GM23338 (cell line): Measurements from ENCODE around the gene LRIF1. TPM values are rescaled to one million over a fixed set of nuclear protein-coding genes. Genes with fewer than 3 reads are reported as not detected.

ENCODE experiments used
- ATAC-seq: fragments of 200-7000 bp; cut with Tn5 transposase; 3 replicates; pipeline ENCODE4 v1.9.1; 2020
- DNase-seq: peaks from one replicate; pipeline ENCODE4 v3.0.0-alpha.2; 2015; ENCODE audit warnings: low spot score
- H2AFZ ChIP-seq: fragments of 200-600 bp; sonication (generic); 2 replicates; pipeline ENCODE4 v1.8.0; 2016; ENCODE audit warnings: antibody characterized with exemption, mild to moderate bottlenecking, moderate library complexity
- H3F3A ChIP-seq: fragments of 200-600 bp; sonication (generic); replicated peaks from 2 replicates; pipeline ENCODE4 v1.8.0; 2017; ENCODE audit warnings: antibody characterized with exemption, mixed run types, low read depth
- H3K27ac ChIP-seq: fragments of 200-600 bp; sonication (generic); 2 replicates; pipeline ENCODE4 v1.6.1; 2016; ENCODE audit warnings: low read depth
- H3K27me3 ChIP-seq: fragments of 200-600 bp; sonication (generic); 2 replicates; pipeline ENCODE4 v1.8.0; 2016; ENCODE audit warnings: mild to moderate bottlenecking, mixed run types, moderate library complexity; ENCODE audit not compliant: insufficient read depth
- H3K36me3 ChIP-seq: fragments of 200-600 bp; sonication (generic); 2 replicates; pipeline ENCODE4 v1.8.0; 2016; ENCODE audit warnings: mild to moderate bottlenecking; ENCODE audit not compliant: insufficient read depth
- H3K4me1 ChIP-seq: fragments of 200-600 bp; sonication (generic); 2 replicates; pipeline ENCODE4 v1.8.0; 2016; ENCODE audit warnings: mild to moderate bottlenecking, moderate library complexity; ENCODE audit not compliant: insufficient read depth
- H3K4me2 ChIP-seq: fragments of 200-600 bp; sonication (generic); 2 replicates; pipeline ENCODE4 v1.7.1; 2017; ENCODE audit warnings: mixed run types
- H3K4me3 ChIP-seq: fragments of 200-600 bp; sonication (generic); 2 replicates; pipeline ENCODE4 v1.6.1; 2016; ENCODE audit warnings: mixed run types
- H3K79me2 ChIP-seq: fragments of 200-600 bp; sonication (generic); replicated peaks from 2 replicates; pipeline ENCODE4 v1.8.0; 2017; ENCODE audit warnings: mild to moderate bottlenecking; ENCODE audit not compliant: insufficient read depth
- H3K9me2 ChIP-seq: fragments of 200-600 bp; sonication (generic); 2 replicates; pipeline ENCODE4 v1.8.0; 2017; ENCODE audit not compliant: insufficient read depth
- H4K20me1 ChIP-seq: fragments of 200-600 bp; sonication (generic); replicated peaks from 2 replicates; pipeline ENCODE4 v1.8.0; 2017; ENCODE audit warnings: mild to moderate bottlenecking; ENCODE audit not compliant: insufficient read depth
- H3K27ac Mint-ChIP-seq: 2 replicates; pipeline ENCODE4 v1.8.0; 2020; ENCODE audit warnings: inconsistent platforms, mild to moderate bottlenecking, moderate library complexity, mixed read lengths
- H3K27me3 Mint-ChIP-seq: 3 replicates; pipeline ENCODE4 v1.8.0; 2022; ENCODE audit warnings: low read depth, mild to moderate bottlenecking, moderate library complexity, mixed read lengths, inconsistent platforms; ENCODE audit not compliant: insufficient read depth, poor library complexity
- H3K36me3 Mint-ChIP-seq: 3 replicates; pipeline ENCODE4 v1.8.0; 2021; ENCODE audit warnings: low read depth, mild to moderate bottlenecking, inconsistent platforms, moderate library complexity, mixed read lengths
- H3K4me1 Mint-ChIP-seq: 3 replicates; pipeline ENCODE4 v1.8.0; 2020; ENCODE audit warnings: mild to moderate bottlenecking, inconsistent platforms, mixed read lengths
- H3K4me3 Mint-ChIP-seq: 3 replicates; pipeline ENCODE4 v1.8.0; 2021; ENCODE audit warnings: moderate library complexity, mild to moderate bottlenecking, inconsistent platforms, mixed read lengths
- H3K9me3 Mint-ChIP-seq: 3 replicates; pipeline ENCODE4 v1.8.0; 2020; ENCODE audit warnings: moderate library complexity, mild to moderate bottlenecking, inconsistent platforms, mixed read lengths
- CREB1 ChIP-seq: fragments of 250-450 bp; sonication (Bioruptor Pico); IDR thresholded peaks from 2 replicates; pipeline ENCODE4 v1.5.0; 2020; ENCODE audit warnings: low read depth, mild to moderate bottlenecking, moderate library complexity
- ETS1 ChIP-seq: IDR thresholded peaks from 2 replicates; pipeline ENCODE4 v1.6.1; 2016; ENCODE audit warnings: antibody characterized with exemption
- JUNB ChIP-seq: IDR thresholded peaks from one replicate; pipeline ENCODE4 v1.6.1; 2016; ENCODE audit warnings: antibody characterized with exemption; ENCODE audit not compliant: unreplicated experiment
- NANOG ChIP-seq: IDR thresholded peaks from 2 replicates; pipeline ENCODE4 v1.6.1; 2016; ENCODE audit warnings: antibody characterized with exemption, borderline replicate concordance
- POLR2AphosphoS5 ChIP-seq: IDR thresholded peaks from 2 replicates; pipeline ENCODE4 v1.6.1; 2016; ENCODE audit warnings: antibody characterized with exemption, low read depth
- REST ChIP-seq: IDR thresholded peaks from one replicate; pipeline ENCODE4 v1.6.1; 2018; ENCODE audit warnings: antibody characterized with exemption; ENCODE audit not compliant: unreplicated experiment
- ZNF114 ChIP-seq: fragments of 250-450 bp; sonication (Bioruptor Pico); IDR thresholded peaks from 2 replicates; pipeline ENCODE4 v1.5.0; 2020; ENCODE audit warnings: mild to moderate bottlenecking, moderate library complexity
- ZNF462 ChIP-seq: fragments of 250-450 bp; sonication (Bioruptor Pico); IDR thresholded peaks from 2 replicates; pipeline ENCODE4 v1.5.0; 2020; ENCODE audit warnings: mild to moderate bottlenecking, moderate library complexity
- polyA plus RNA-seq: library from polyadenylated mRNA; unstranded; fragments of >200 nt; fragmentation: Nextera tagmentation; extraction: Ambion mirVana; gene quantifications from 2 replicates; pipeline ENCODE4 v1.2.1, GENCODE V29; 2016
- total RNA-seq: library from RNA; depleted of rRNA; stranded (reverse); fragments of >200 nt; shearing (Covaris generic); gene quantifications from 2 replicates; pipeline ENCODE4 v1.2.3, GENCODE V29; 2014

The LRIF1 gene
- total and polyA plus RNA-seq, 2 experiments from 2014 or later: 32.6 to 37.9 TPM

GRCh38 chr1:110921953-110922352 lies 41.8 kb downstream of the LRIF1 start:
- H3K9me2 ChIP-seq: peaks cover 5% of the 10 kb centered on the region; the same call in 1 of the 2 replicates
- H3K4me2 ChIP-seq: no peak overlapping the region
- H3K27ac ChIP-seq: no peak overlapping the region
- no peaks in the 10 kb centered on the region for H4K20me1 ChIP-seq
- no peak for TF ChIP-seq ZNF114 (CRISPR knock-in tag)
- no peak for TF ChIP-seq CREB1 (CRISPR knock-in tag)
- no peak for TF ChIP-seq JUNB
- TF ChIP-seq NANOG: no peak
- no peak for TF ChIP-seq POLR2AphosphoS5
- TF ChIP-seq ZNF462 (CRISPR knock-in tag): no peak
- no peak for TF ChIP-seq REST
- no peak for TF ChIP-seq ETS1
- H3K27ac Mint-ChIP-seq: no peak overlapping the region
- H3K4me1 ChIP-seq: no peaks in the 10 kb centered on the region
- no peaks in the 10 kb centered on the region for H3K36me3 ChIP-seq
- peaks cover 16% of the 10 kb centered on the region; the same call in 2 of the 3 replicates for H3K36me3 Mint-ChIP-seq
- H3K79me2 ChIP-seq: no peaks in the 10 kb centered on the region
- H3K9me3 Mint-ChIP-seq: peaks cover 3% of the 10 kb centered on the region; the same call in 2 of the 3 replicates
- peaks cover 4% of the 10 kb centered on the region; the same call in 2 of the 3 replicates for H3K4me1 Mint-ChIP-seq
- H3K27me3 ChIP-seq: no peaks in the 10 kb centered on the region
- no peak overlapping the region for H2AFZ ChIP-seq
- no peak for ATAC-seq
- no peak overlapping the region for H3K4me3 Mint-ChIP-seq
- H3K27me3 Mint-ChIP-seq: no peaks in the 10 kb centered on the region
- no peaks in the 10 kb centered on the region for H3F3A ChIP-seq
- DNase-seq: no peak
- H3K4me3 ChIP-seq: no peak overlapping the region
